Neural cell (in vitro differentiated cells): ENCODE data around the gene PTP4A2. TPM values are rescaled to one million over a fixed set of nuclear protein-coding genes. Genes with fewer than 3 reads are reported as not detected.

ENCODE experiments used
- H2AFZ ChIP-seq: fragments of 200-600, 300-800 bp; sonication (generic), shearing (Covaris generic); 2 replicates; pipeline ENCODE4 v1.6.0; 2014; ENCODE audit warnings: low read depth, mild to moderate bottlenecking, antibody characterized with exemption, low read length, moderate library complexity
- H3F3A ChIP-seq: fragments of 200-600 bp; shearing (Covaris generic); 2 replicates; pipeline ENCODE4 v1.6.1; 2016; ENCODE audit warnings: mild to moderate bottlenecking, moderate library complexity, mixed read lengths, antibody characterized with exemption, low read length; ENCODE audit not compliant: insufficient read depth, poor library complexity, severe bottlenecking
- H3K27ac ChIP-seq: fragments of 200-600, 300-800 bp; sonication (generic), shearing (Covaris generic); 2 replicates; pipeline ENCODE4 v1.5.1; 2014; ENCODE audit warnings: mild to moderate bottlenecking, low read length, moderate library complexity
- H3K27me3 ChIP-seq: fragments of 300-800, 200-600 bp; sonication (generic), shearing (Covaris generic); 2 replicates; pipeline ENCODE4 v1.6.0; 2014; ENCODE audit warnings: mild to moderate bottlenecking, low read depth, low read length, moderate library complexity; ENCODE audit not compliant: insufficient read depth
- H3K36me3 ChIP-seq: fragments of 300-800, 200-600 bp; sonication (generic), shearing (Covaris generic); 2 replicates; pipeline ENCODE4 v1.5.1; 2014; ENCODE audit warnings: mild to moderate bottlenecking, antibody characterized with exemption, low read length, moderate library complexity; ENCODE audit not compliant: insufficient read depth
- H3K4me2 ChIP-seq: fragments of 300-800, 200-600 bp; sonication (generic), shearing (Covaris generic); 2 replicates; pipeline ENCODE4 v1.6.0; 2014; ENCODE audit warnings: mild to moderate bottlenecking, low read length
- H3K4me3 ChIP-seq: fragments of 300-800, 200-600 bp; sonication (generic), shearing (Covaris generic); 2 replicates; pipeline ENCODE4 v1.5.1; 2014; ENCODE audit warnings: mild to moderate bottlenecking, low read length, moderate library complexity
- H3K79me2 ChIP-seq: fragments of 200-600 bp; shearing (Covaris generic); replicated peaks from 2 replicates; pipeline ENCODE4 v1.6.0; 2014; ENCODE audit warnings: mild to moderate bottlenecking, low read length, moderate library complexity; ENCODE audit not compliant: insufficient read depth
- H3K9ac ChIP-seq: fragments of 300-800, 200-600 bp; sonication (generic), shearing (Covaris generic); 2 replicates; pipeline ENCODE4 v1.6.1; 2016; ENCODE audit warnings: mild to moderate bottlenecking, low read length, mixed read lengths
- H3K9me2 ChIP-seq: fragments of 200-600 bp; shearing (Covaris generic); 2 replicates; pipeline ENCODE4 v1.6.1; 2016; ENCODE audit warnings: mild to moderate bottlenecking, low read length, mixed read lengths; ENCODE audit not compliant: insufficient read depth
- H3K9me3 ChIP-seq: fragments of 200-600, 300-800 bp; sonication (generic), shearing (Covaris generic); 2 replicates; pipeline ENCODE4 v1.6.1; 2016; ENCODE audit warnings: mild to moderate bottlenecking, mixed run types, low read length, moderate library complexity, mixed read lengths
- H4K20me1 ChIP-seq: fragments of 200-600 bp; shearing (Covaris generic); 2 replicates; pipeline ENCODE4 v1.6.1; 2016; ENCODE audit warnings: mild to moderate bottlenecking, mixed run types; ENCODE audit not compliant: insufficient read depth
- EP300 ChIP-seq: fragments of 450-650 bp; conservative IDR thresholded peaks from 2 replicates; pipeline ENCODE4 v1.6.1; 2014; ENCODE audit warnings: antibody characterized with exemption, mild to moderate bottlenecking, moderate library complexity; ENCODE audit not compliant: poor library complexity, severe bottlenecking
- EZH2 ChIP-seq: fragments of 200-600, 300-800 bp; shearing (Covaris generic), sonication (generic); IDR thresholded peaks from 2 replicates; pipeline ENCODE4 v1.6.1; 2014; ENCODE audit warnings: antibody characterized with exemption, low read length, borderline replicate concordance, mild to moderate bottlenecking; ENCODE audit not compliant: insufficient read depth, poor library complexity, severe bottlenecking
- MXI1 ChIP-seq: fragments of 450-650 bp; conservative IDR thresholded peaks from 2 replicates; pipeline ENCODE4 v1.6.1; 2014; ENCODE audit warnings: antibody characterized with exemption, mild to moderate bottlenecking; ENCODE audit not compliant: poor library complexity, severe bottlenecking
- POLR2AphosphoS5 ChIP-seq: IDR thresholded peaks from 2 replicates; pipeline ENCODE4 v1.6.1; 2012
- RAD21 ChIP-seq: fragments of 450-650 bp; conservative IDR thresholded peaks from 2 replicates; pipeline ENCODE4 v1.6.1; 2014; ENCODE audit warnings: antibody characterized with exemption, mild to moderate bottlenecking, moderate library complexity
- SMC3 ChIP-seq: fragments of 450-650 bp; conservative IDR thresholded peaks from 2 replicates; pipeline ENCODE4 v1.6.1; 2014; ENCODE audit warnings: antibody characterized with exemption, mild to moderate bottlenecking, moderate library complexity; ENCODE audit not compliant: poor library complexity
- TAF1 ChIP-seq: IDR thresholded peaks from 2 replicates; pipeline ENCODE4 v1.6.1; 2012; ENCODE audit warnings: low read depth
- polyA plus RNA-seq: library from polyadenylated mRNA; depleted of rRNA; stranded (reverse); fragments of >200 nt; gene quantifications from 2 replicates; pipeline ENCODE4 v1.2.3, GENCODE V29; 2014
- TF ChIP-seq, protein P1 (sequence below): IDR thresholded peaks from 2 replicates; pipeline ENCODE4 v1.6.1; 2012; ENCODE audit warnings: borderline replicate concordance
- TF ChIP-seq, protein P2 (sequence below): fragments of 450-650 bp; IDR thresholded peaks from 2 replicates; pipeline ENCODE4 v1.5.1; 2014; ENCODE audit warnings: antibody characterized with exemption, mild to moderate bottlenecking, moderate library complexity; ENCODE audit not compliant: poor library complexity, severe bottlenecking

Gene PTP4A2
- polyA plus RNA-seq, 1 donor from 2014 or later = 250 TPM

GRCh38 chr1:31891280-31891679 is 46.9 kb downstream of the PTP4A2 start:
- H3K36me3 ChIP-seq = no peaks in the 10 kb centered on the region
- no peak overlapping the region for H3K9ac ChIP-seq
- no peaks in the 10 kb centered on the region for H4K20me1 ChIP-seq
- no peaks in the 10 kb centered on the region for H3K9me2 ChIP-seq
- H2AFZ ChIP-seq = no peak overlapping the region
- H3F3A ChIP-seq = no peaks in the 10 kb centered on the region
- no peak overlapping the region for H3K4me2 ChIP-seq
- TF ChIP-seq, protein P1, sequence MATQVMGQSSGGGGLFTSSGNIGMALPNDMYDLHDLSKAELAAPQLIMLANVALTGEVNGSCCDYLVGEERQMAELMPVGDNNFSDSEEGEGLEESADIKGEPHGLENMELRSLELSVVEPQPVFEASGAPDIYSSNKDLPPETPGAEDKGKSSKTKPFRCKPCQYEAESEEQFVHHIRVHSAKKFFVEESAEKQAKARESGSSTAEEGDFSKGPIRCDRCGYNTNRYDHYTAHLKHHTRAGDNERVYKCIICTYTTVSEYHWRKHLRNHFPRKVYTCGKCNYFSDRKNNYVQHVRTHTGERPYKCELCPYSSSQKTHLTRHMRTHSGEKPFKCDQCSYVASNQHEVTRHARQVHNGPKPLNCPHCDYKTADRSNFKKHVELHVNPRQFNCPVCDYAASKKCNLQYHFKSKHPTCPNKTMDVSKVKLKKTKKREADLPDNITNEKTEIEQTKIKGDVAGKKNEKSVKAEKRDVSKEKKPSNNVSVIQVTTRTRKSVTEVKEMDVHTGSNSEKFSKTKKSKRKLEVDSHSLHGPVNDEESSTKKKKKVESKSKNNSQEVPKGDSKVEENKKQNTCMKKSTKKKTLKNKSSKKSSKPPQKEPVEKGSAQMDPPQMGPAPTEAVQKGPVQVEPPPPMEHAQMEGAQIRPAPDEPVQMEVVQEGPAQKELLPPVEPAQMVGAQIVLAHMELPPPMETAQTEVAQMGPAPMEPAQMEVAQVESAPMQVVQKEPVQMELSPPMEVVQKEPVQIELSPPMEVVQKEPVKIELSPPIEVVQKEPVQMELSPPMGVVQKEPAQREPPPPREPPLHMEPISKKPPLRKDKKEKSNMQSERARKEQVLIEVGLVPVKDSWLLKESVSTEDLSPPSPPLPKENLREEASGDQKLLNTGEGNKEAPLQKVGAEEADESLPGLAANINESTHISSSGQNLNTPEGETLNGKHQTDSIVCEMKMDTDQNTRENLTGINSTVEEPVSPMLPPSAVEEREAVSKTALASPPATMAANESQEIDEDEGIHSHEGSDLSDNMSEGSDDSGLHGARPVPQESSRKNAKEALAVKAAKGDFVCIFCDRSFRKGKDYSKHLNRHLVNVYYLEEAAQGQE = no peak
- TF ChIP-seq RAD21 = no peak
- TF ChIP-seq POLR2AphosphoS5 = no peak
- TF ChIP-seq EP300 = peak; percentile 54
- no peak for TF ChIP-seq MXI1
- no peak overlapping the region for H3K4me3 ChIP-seq
- H3K27ac ChIP-seq = peak overlapping the region; percentile 24
- H3K9me3 ChIP-seq = no peaks in the 10 kb centered on the region
- no peaks in the 10 kb centered on the region for H3K27me3 ChIP-seq
- no peaks in the 10 kb centered on the region for H3K79me2 ChIP-seq

- TF ChIP-seq SMC3 (no peak), EZH2 (no peak), TAF1 (no peak), RAD21 (no peak), EP300 (no peak), POLR2AphosphoS5 (no peak), MXI1 (no peak)
- TF ChIP-seq, protein P1 = no peak
- TF ChIP-seq, protein P2, sequence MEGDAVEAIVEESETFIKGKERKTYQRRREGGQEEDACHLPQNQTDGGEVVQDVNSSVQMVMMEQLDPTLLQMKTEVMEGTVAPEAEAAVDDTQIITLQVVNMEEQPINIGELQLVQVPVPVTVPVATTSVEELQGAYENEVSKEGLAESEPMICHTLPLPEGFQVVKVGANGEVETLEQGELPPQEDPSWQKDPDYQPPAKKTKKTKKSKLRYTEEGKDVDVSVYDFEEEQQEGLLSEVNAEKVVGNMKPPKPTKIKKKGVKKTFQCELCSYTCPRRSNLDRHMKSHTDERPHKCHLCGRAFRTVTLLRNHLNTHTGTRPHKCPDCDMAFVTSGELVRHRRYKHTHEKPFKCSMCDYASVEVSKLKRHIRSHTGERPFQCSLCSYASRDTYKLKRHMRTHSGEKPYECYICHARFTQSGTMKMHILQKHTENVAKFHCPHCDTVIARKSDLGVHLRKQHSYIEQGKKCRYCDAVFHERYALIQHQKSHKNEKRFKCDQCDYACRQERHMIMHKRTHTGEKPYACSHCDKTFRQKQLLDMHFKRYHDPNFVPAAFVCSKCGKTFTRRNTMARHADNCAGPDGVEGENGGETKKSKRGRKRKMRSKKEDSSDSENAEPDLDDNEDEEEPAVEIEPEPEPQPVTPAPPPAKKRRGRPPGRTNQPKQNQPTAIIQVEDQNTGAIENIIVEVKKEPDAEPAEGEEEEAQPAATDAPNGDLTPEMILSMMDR = no peak
- H3K9me2 ChIP-seq = no peaks in the 10 kb centered on the region
- no peaks in the 10 kb centered on the region for H3K27me3 ChIP-seq
- H3K27ac ChIP-seq = no peak overlapping the region
- H4K20me1 ChIP-seq = no peaks in the 10 kb centered on the region
- no peaks in the 10 kb centered on the region for H3F3A ChIP-seq
- no peak overlapping the region for H2AFZ ChIP-seq
- H3K79me2 ChIP-seq = no peaks in the 10 kb centered on the region
- no peaks in the 10 kb centered on the region for H3K9me3 ChIP-seq
- no peaks in the 10 kb centered on the region for H3K36me3 ChIP-seq
- H3K9ac ChIP-seq = no peak overlapping the region
- H3K4me2 ChIP-seq = no peak overlapping the region
- no peak overlapping the region for H3K4me3 ChIP-seq
Measured at GRCh38 chr1:31888291-31888690, 49.9 kb downstream of the PTP4A2 start.
